ENCODE data around the gene CORO2B. TPM values are rescaled to one million over a fixed set of nuclear protein-coding genes. Genes with fewer than 3 reads are reported as not detected.

CORO2B gene
- total and polyA plus RNA-seq, 2 of the 4 experiments (the other 2 are of a cell fraction): 9.3 to 39.3 TPM

GRCh38 chr15:68743256-68743655 lies 164.5 kb downstream of the CORO2B start:
- Histone ChIP-seq H3K36me3 (ENCODE audit: control insufficient read depth, insufficient read depth, low read length) (no peaks in the 10 kb centered on the region), H4K5ac (ENCODE audit: low read depth, low read length) (no peak overlapping the region), H3K14ac (replicated peaks; ENCODE audit: low read depth, low read length) (no peak overlapping the region), H3K4me1 (ENCODE audit: control insufficient read depth, insufficient read depth, low read length) (no peaks in the 10 kb centered on the region), H2AK5ac (ENCODE audit: low read depth, low read length) (no peak overlapping the region), H4K8ac (ENCODE audit: low read depth in 2 of 2, low read length in 2 of 2) (no peak overlapping the region), H2BK20ac (ENCODE audit: low read depth, low read length) (no peak overlapping the region), H2BK15ac (ENCODE audit: low read depth, low read length) (no peak overlapping the region), H3K9me3 (ENCODE audit: control insufficient read depth, insufficient read depth, low read length) (no peaks in the 10 kb centered on the region), H4K91ac (ENCODE audit: insufficient read depth, low read depth, low read length) (no peak overlapping the region), H3K23ac (ENCODE audit: low read depth, low read length) (no peak overlapping the region), H3K4me2 (ENCODE audit: low read depth, low read length) (no peak overlapping the region), H2BK5ac (ENCODE audit: low read depth, low read length, poor library complexity, severe bottlenecking) (no peak overlapping the region), H3K56ac (ENCODE audit: extremely low read depth, insufficient read depth, low read length) (no peak overlapping the region), H3K79me1 (ENCODE audit: low read depth in 1 of 2, low read length in 2 of 2) (no peaks in the 10 kb centered on the region), H2AK9ac (replicated peaks; ENCODE audit: low read depth, low read length, poor library complexity) (no peak overlapping the region), H3K27me3 (ENCODE audit: control insufficient read depth, insufficient read depth, low read length) (peaks cover 11% of the 10 kb centered on the region), H3K4me3 (ENCODE audit: insufficient read depth, low read depth, low read length) (no peak overlapping the region), H3K18ac (ENCODE audit: low read depth, low read length) (no peak overlapping the region), H2AFZ (replicated peaks; ENCODE audit: low read length, poor library complexity) (no peak overlapping the region), H2BK120ac (ENCODE audit: low read depth, low read length) (no peak overlapping the region), H3K4ac (ENCODE audit: low read depth, low read length) (no peak overlapping the region), H3K9ac (ENCODE audit: low read depth, low read length) (no peak overlapping the region), H3K9me1 (ENCODE audit: insufficient read depth, low read length) (no peaks in the 10 kb centered on the region), H3K27ac (ENCODE audit: insufficient read depth, low read length) (no peak overlapping the region), H4K20me1 (ENCODE audit: insufficient read depth, low read length) (no peaks in the 10 kb centered on the region)
- no peak for TF ChIP-seq FOS (IDR thresholded peaks at IDR 0.05; ENCODE audit: low read depth, low read length)
- TF ChIP-seq CEBPB (IDR thresholded peaks at IDR 0.05; ENCODE audit: low read depth, low read length): no peak
- no peak for TF ChIP-seq POLR2A (IDR thresholded peaks at IDR 0.05; ENCODE audit: low read depth, low read length)
- ChIA-PET POLR2A (ENCODE audit: unreplicated experiment) (no interaction called here), CTCF (no interaction called here)
- in situ Hi-C loops (cut with MboI; ENCODE audit: low sequenced_read_pairs): no loop called here
- DNase-seq (no peak), ATAC-seq (ENCODE audit: low read depth) (no peak)
- intact Hi-C loops (cut with micrococcal nuclease): no loop called here
- dilution Hi-C loops (cut with HindIII; ENCODE audit: low sequenced_read_pairs, unreplicated experiment): no loop called here
- BruUV-seq (replicated peaks): no TSS peak
- WGBS, 2 experiments (ENCODE audit: extremely low coverage in 2 of 2, insufficient read length in 1 of 2): no CpG with 5 or more reads among the region's 3 CpGs
